Measurements from ENCODE around the gene FBL. TPM values are rescaled to one million over a fixed set of nuclear protein-coding genes. Genes with fewer than 3 reads are reported as not detected.

The FBL gene
- total and polyA plus RNA-seq, 4 donors = 23.3 to 96.2 (median 57.7) TPM

DNA sequence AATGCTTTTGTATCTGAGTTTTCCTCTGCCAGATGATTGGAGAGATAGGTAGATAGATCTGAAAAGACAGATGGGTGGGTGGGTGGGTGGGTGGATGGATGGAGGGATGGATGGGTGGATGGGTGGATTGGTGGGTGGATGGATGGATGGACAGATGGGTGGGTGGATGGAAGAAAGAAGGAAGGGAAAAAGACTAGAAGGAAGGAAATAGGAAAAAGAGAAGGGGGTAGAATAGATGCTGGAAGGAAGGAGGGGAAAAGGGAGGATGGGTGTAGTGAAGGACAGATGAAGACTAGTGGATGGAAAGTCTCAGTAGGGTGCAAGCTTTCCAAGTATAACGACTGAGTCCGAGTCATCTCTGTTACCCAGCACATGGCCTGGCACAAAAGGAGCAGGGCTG is 19.0 kb upstream of the FBL start:
- H3K27ac ChIP-seq (ENCODE audit: low read depth in 1 of 2, low read length in 2 of 2) = no peak overlapping the region
- no peaks in the 10 kb centered on the region for H3K27me3 ChIP-seq (ENCODE audit: control insufficient read depth in 4 of 4, insufficient read depth in 4 of 4, low read length in 3 of 4)
- DNase-seq (ENCODE audit: low spot score) = no peak
- no peak overlapping the region for H3K9ac ChIP-seq (ENCODE audit: low read depth in 1 of 2, low read length in 2 of 2)
- H3K4me1 ChIP-seq (ENCODE audit: control insufficient read depth in 4 of 4, insufficient read depth in 4 of 4, low read length in 3 of 4) = no peaks in the 10 kb centered on the region
- no peak overlapping the region for H3K4me3 ChIP-seq (ENCODE audit: low read depth in 1 of 3, low read length in 3 of 3)
- no peak for TF ChIP-seq SP1 (IDR thresholded peaks at IDR 0.05)
- TF ChIP-seq GABPA (IDR thresholded peaks at IDR 0.05 in 1 of 2, conservative IDR thresholded peaks at IDR 0.05 in 1 of 2) = no peak
- TF ChIP-seq, protein P1, sequence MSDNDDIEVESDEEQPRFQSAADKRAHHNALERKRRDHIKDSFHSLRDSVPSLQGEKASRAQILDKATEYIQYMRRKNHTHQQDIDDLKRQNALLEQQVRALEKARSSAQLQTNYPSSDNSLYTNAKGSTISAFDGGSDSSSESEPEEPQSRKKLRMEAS (IDR thresholded peaks at IDR 0.05) = no peak
- TF ChIP-seq FOXA1 (IDR thresholded peaks at IDR 0.05) = no peak
- TF ChIP-seq, protein P2, sequence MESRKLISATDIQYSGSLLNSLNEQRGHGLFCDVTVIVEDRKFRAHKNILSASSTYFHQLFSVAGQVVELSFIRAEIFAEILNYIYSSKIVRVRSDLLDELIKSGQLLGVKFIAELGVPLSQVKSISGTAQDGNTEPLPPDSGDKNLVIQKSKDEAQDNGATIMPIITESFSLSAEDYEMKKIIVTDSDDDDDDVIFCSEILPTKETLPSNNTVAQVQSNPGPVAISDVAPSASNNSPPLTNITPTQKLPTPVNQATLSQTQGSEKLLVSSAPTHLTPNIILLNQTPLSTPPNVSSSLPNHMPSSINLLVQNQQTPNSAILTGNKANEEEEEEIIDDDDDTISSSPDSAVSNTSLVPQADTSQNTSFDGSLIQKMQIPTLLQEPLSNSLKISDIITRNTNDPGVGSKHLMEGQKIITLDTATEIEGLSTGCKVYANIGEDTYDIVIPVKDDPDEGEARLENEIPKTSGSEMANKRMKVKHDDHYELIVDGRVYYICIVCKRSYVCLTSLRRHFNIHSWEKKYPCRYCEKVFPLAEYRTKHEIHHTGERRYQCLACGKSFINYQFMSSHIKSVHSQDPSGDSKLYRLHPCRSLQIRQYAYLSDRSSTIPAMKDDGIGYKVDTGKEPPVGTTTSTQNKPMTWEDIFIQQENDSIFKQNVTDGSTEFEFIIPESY (IDR thresholded peaks at IDR 0.05) = no peak
- no peak for TF ChIP-seq NR2F2 (IDR thresholded peaks at IDR 0.05)
- TF ChIP-seq HNF4G (IDR thresholded peaks at IDR 0.05) = no peak
- no peak for TF ChIP-seq FOXA2 (IDR thresholded peaks at IDR 0.05)
- TF ChIP-seq HNF4A (conservative IDR thresholded peaks at IDR 0.05) = no peak
- TF ChIP-seq EGR1 (IDR thresholded peaks at IDR 0.05; ENCODE audit: low read depth in 2 of 2) = no peak
- TF ChIP-seq RAD21 (IDR thresholded peaks at IDR 0.05) = no peak
- TF ChIP-seq TAF1 (conservative IDR thresholded peaks at IDR 0.05) = no peak
- 96% methylated on average over 2 of the region's 2 CpGs for WGBS
- no peaks in the 10 kb centered on the region for H3K9me3 ChIP-seq (ENCODE audit: control insufficient read depth in 4 of 4, low read length in 3 of 4)
- H3K36me3 ChIP-seq (ENCODE audit: control insufficient read depth in 4 of 4, insufficient read depth in 3 of 4, low read depth in 1 of 4, low read length in 3 of 4) = no peaks in the 10 kb centered on the region

DNA sequence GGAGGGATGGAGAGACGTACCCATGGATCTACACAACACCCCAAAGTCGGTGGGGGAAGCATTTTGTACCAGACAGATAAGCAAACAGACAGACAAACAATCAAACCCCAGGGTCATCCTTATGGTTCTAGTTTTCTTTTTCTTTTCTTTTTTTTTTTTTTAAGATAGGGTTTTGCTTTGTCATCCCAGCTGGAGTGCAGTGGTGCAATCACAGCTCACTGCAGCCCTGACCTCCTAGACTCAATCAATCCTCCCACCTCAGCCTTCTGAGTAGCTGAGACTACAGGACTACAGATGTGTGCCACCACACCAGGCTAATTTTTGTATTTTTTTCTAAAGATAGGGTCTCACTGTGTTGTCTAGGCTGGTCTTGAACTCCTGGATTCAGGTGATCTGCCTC is 17.9 kb upstream of the FBL start:
- Histone ChIP-seq H3K4me3 (ENCODE audit: low read depth in 1 of 3, low read length in 3 of 3) (no peak overlapping the region), H3K27ac (ENCODE audit: low read depth in 1 of 2, low read length in 2 of 2) (no peak overlapping the region), H3K9ac (ENCODE audit: low read depth in 1 of 2, low read length in 2 of 2) (no peak overlapping the region), H3K27me3 (ENCODE audit: control insufficient read depth in 4 of 4, insufficient read depth in 4 of 4, low read length in 3 of 4) (no peaks in the 10 kb centered on the region), H3K9me3 (ENCODE audit: control insufficient read depth in 4 of 4, low read length in 3 of 4) (no peaks in the 10 kb centered on the region), H3K36me3 (ENCODE audit: control insufficient read depth in 4 of 4, insufficient read depth in 3 of 4, low read depth in 1 of 4, low read length in 3 of 4) (no peaks in the 10 kb centered on the region), H3K4me1 (ENCODE audit: control insufficient read depth in 4 of 4, insufficient read depth in 4 of 4, low read length in 3 of 4) (no peaks in the 10 kb centered on the region)
- 89% methylated on average over 2 of the region's 2 CpGs for WGBS
- DNase-seq (ENCODE audit: low spot score) = no peak
- TF ChIP-seq HNF4G (IDR thresholded peaks at IDR 0.05) = no peak
- TF ChIP-seq HNF4A (conservative IDR thresholded peaks at IDR 0.05) = no peak
- TF ChIP-seq, protein P3, sequence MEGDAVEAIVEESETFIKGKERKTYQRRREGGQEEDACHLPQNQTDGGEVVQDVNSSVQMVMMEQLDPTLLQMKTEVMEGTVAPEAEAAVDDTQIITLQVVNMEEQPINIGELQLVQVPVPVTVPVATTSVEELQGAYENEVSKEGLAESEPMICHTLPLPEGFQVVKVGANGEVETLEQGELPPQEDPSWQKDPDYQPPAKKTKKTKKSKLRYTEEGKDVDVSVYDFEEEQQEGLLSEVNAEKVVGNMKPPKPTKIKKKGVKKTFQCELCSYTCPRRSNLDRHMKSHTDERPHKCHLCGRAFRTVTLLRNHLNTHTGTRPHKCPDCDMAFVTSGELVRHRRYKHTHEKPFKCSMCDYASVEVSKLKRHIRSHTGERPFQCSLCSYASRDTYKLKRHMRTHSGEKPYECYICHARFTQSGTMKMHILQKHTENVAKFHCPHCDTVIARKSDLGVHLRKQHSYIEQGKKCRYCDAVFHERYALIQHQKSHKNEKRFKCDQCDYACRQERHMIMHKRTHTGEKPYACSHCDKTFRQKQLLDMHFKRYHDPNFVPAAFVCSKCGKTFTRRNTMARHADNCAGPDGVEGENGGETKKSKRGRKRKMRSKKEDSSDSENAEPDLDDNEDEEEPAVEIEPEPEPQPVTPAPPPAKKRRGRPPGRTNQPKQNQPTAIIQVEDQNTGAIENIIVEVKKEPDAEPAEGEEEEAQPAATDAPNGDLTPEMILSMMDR (IDR thresholded peaks at IDR 0.05; ENCODE audit: low read depth, low read length, missing input control) = no peak
- TF ChIP-seq FOXA1 (IDR thresholded peaks at IDR 0.05) = no peak
- TF ChIP-seq GABPA (IDR thresholded peaks at IDR 0.05 in 1 of 2, conservative IDR thresholded peaks at IDR 0.05 in 1 of 2) = no peak
- TF ChIP-seq SP1 (IDR thresholded peaks at IDR 0.05) = no peak
- TF ChIP-seq FOXA2 (IDR thresholded peaks at IDR 0.05) = no peak
- no peak for TF ChIP-seq YY1 (IDR thresholded peaks at IDR 0.05)
- TF ChIP-seq, protein P1 (IDR thresholded peaks at IDR 0.05) = no peak
- TF ChIP-seq RAD21 (IDR thresholded peaks at IDR 0.05) = no peak
- TF ChIP-seq NR2F2 (IDR thresholded peaks at IDR 0.05) = no peak
- no peak for TF ChIP-seq TAF1 (conservative IDR thresholded peaks at IDR 0.05)
- TF ChIP-seq, protein P2 (IDR thresholded peaks at IDR 0.05) = no peak
- no peak for TF ChIP-seq JUND (IDR thresholded peaks at IDR 0.05)

Measured in liver (tissue), 9 donors.